ENCODE measurements around the gene MIGA2. TPM values are rescaled to one million over a fixed set of nuclear protein-coding genes. Genes with fewer than 3 reads are reported as not detected.

The MIGA2 gene
- total and polyA plus RNA-seq, 9 of the 15 experiments (the other 6 are each of a cell fraction or from before 2014, with no cell fraction given) = 0.15 to 54.1 (median 18.0) TPM

- TF ChIP-seq CBFA2T3 (IDR thresholded peaks at IDR 0.05) (no peak), RCOR1 (IDR thresholded peaks at IDR 0.05; ENCODE audit: borderline replicate concordance in 1 of 2, low read depth in 2 of 2, low read length in 2 of 2) (peak in 1 of 2 experiments; percentile 51; a peak in 1 of 4 replicates), GTF2A2 (tag; IDR thresholded peaks at IDR 0.05) (no peak), YY1 (IDR thresholded peaks at IDR 0.05; ENCODE audit: borderline replicate concordance in 1 of 3, control insufficient read depth in 1 of 3, extremely low read depth in 1 of 3, insufficient read depth in 3 of 3, insufficient read length in 1 of 3, insufficient replicate concordance in 2 of 3, low read depth in 1 of 3, low read length in 2 of 3) (no peak), ZBTB2 (IDR thresholded peaks at IDR 0.05) (no peak), HDGF (IDR thresholded peaks at IDR 0.05) (no peak), SRSF1 (IDR thresholded peaks at IDR 0.05; ENCODE audit: low read depth, low read length) (no peak), ZNF444 (CRISPR knock-in tag; IDR thresholded peaks at IDR 0.05) (no peak), SMAD4 (CRISPR knock-in tag; conservative IDR thresholded peaks at IDR 0.05) (no peak), ZNF3 (CRISPR knock-in tag; IDR thresholded peaks at IDR 0.05) (no peak), RERE (CRISPR knock-in tag; IDR thresholded peaks at IDR 0.05; ENCODE audit: borderline replicate concordance) (no peak), STAT5A (IDR thresholded peaks at IDR 0.05; ENCODE audit: borderline replicate concordance, low read length) (no peak), SIX5 (IDR thresholded peaks at IDR 0.05; ENCODE audit: borderline replicate concordance in 1 of 2, insufficient read depth in 1 of 2, low read depth in 1 of 2, low read length in 2 of 2) (no peak), NR3C1 (CRISPR knock-in tag; IDR thresholded peaks at IDR 0.05) (no peak), ZNF274 (IDR thresholded peaks at IDR 0.05; ENCODE audit: borderline replicate concordance, low read depth, low read length) (no peak), CXXC5 (CRISPR knock-in tag; IDR thresholded peaks at IDR 0.05) (no peak), HDAC1 (IDR thresholded peaks at IDR 0.05) (peak in 1 of 2 experiments; percentile 22; a peak in 1 of 4 replicates), FOXA3 (CRISPR knock-in tag; conservative IDR thresholded peaks at IDR 0.05 in 1 of 2, IDR thresholded peaks at IDR 0.05 in 1 of 2) (no peak)
- TF ChIP-seq, protein P1, sequence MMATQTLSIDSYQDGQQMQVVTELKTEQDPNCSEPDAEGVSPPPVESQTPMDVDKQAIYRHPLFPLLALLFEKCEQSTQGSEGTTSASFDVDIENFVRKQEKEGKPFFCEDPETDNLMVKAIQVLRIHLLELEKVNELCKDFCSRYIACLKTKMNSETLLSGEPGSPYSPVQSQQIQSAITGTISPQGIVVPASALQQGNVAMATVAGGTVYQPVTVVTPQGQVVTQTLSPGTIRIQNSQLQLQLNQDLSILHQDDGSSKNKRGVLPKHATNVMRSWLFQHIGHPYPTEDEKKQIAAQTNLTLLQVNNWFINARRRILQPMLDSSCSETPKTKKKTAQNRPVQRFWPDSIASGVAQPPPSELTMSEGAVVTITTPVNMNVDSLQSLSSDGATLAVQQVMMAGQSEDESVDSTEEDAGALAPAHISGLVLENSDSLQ (IDR thresholded peaks at IDR 0.05) = no peak
- TF ChIP-seq, protein P2, sequence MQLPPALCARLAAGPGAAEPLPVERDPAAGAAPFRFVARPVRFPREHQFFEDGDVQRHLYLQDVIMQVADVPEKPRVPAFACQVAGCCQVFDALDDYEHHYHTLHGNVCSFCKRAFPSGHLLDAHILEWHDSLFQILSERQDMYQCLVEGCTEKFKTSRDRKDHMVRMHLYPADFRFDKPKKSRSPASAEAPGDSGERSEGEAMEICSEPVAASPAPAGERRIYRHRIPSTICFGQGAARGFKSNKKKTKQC (CRISPR knock-in tag; IDR thresholded peaks at IDR 0.05) = no peak
These were observed 9.2 kb upstream of the MIGA2 start (continued) for GRCh38 chr9:129027224-129027684.
